Measurements from ENCODE around the gene MIPOL1. TPM values are rescaled to one million over a fixed set of nuclear protein-coding genes. Genes with fewer than 3 reads are reported as not detected.
A peak's percentile ranks its signal among the peaks of the same experiment; 100 is the strongest.

Gene MIPOL1
- total and polyA plus RNA-seq, 2 donors from 2014 or later: 4.4 to 14.8 TPM

GRCh38 chr14:37580146-37580545, 382.4 kb downstream of the MIPOL1 start:
- Histone ChIP-seq H3K4me3 (ENCODE audit: low read length in 3 of 3) (no peak overlapping the region), H3K9ac (ENCODE audit: low read length in 3 of 3) (no peak overlapping the region), H3K9me3 (ENCODE audit: control insufficient read depth in 2 of 3, insufficient read depth in 1 of 3, low read length in 3 of 3) (no peaks in the 10 kb centered on the region), H3K4me1 (ENCODE audit: control insufficient read depth in 2 of 3, insufficient read depth in 2 of 3, low read depth in 1 of 3, low read length in 3 of 3) (peaks cover 0 to 4% (median 0%) of the 10 kb centered on the region in 3 donors), H3K27ac (ENCODE audit: low read depth in 2 of 2, low read length in 2 of 2) (no peak overlapping the region), H3K36me3 (ENCODE audit: control insufficient read depth in 2 of 3, insufficient read depth in 3 of 3, low read length in 3 of 3) (no peaks in the 10 kb centered on the region), H3K27me3 (ENCODE audit: control insufficient read depth, insufficient read depth, low read length) (peaks cover 20% of the 10 kb centered on the region)
- FAIRE-seq: no peak
- DNase-seq: no peak
- intact Hi-C loops (cut with DNase I): no loop called here
- no peak for TF ChIP-seq CTCF (IDR thresholded peaks at IDR 0.05; ENCODE audit: borderline replicate concordance, extremely low read depth, insufficient read depth)

GRCh38 chr14:37583358-37584210, 385.8 kb downstream of the MIPOL1 start:
- Histone ChIP-seq H3K27me3 (ENCODE audit: control insufficient read depth, insufficient read depth, low read length) (peaks cover 49% of the 10 kb centered on the region), H3K4me3 (ENCODE audit: low read length in 3 of 3) (no peak overlapping the region), H3K36me3 (ENCODE audit: control insufficient read depth in 2 of 3, insufficient read depth in 3 of 3, low read length in 3 of 3) (no peaks in the 10 kb centered on the region), H3K9me3 (ENCODE audit: control insufficient read depth in 2 of 3, insufficient read depth in 1 of 3, low read length in 3 of 3) (no peaks in the 10 kb centered on the region), H3K27ac (ENCODE audit: low read depth in 2 of 2, low read length in 2 of 2) (no peak overlapping the region), H3K9ac (ENCODE audit: low read length in 3 of 3) (no peak overlapping the region), H3K4me1 (ENCODE audit: control insufficient read depth in 2 of 3, insufficient read depth in 2 of 3, low read depth in 1 of 3, low read length in 3 of 3) (peaks cover 0 to 4% (median 0%) of the 10 kb centered on the region in 3 donors)
- intact Hi-C loops (cut with DNase I): no loop called here
- DNase-seq (peak in 4 of 5 donors; percentile 13 to 68 (median 48)), FAIRE-seq (no peak)
- TF ChIP-seq CTCF (IDR thresholded peaks at IDR 0.05; ENCODE audit: borderline replicate concordance, extremely low read depth, insufficient read depth): no peak

GRCh38 chr14:37584211-37585100, 386.7 kb downstream of the MIPOL1 start:
- Histone ChIP-seq H3K4me3 (ENCODE audit: low read length in 3 of 3) (no peak overlapping the region), H3K9ac (ENCODE audit: low read length in 3 of 3) (no peak overlapping the region), H3K9me3 (ENCODE audit: control insufficient read depth in 2 of 3, insufficient read depth in 1 of 3, low read length in 3 of 3) (no peaks in the 10 kb centered on the region), H3K27me3 (ENCODE audit: control insufficient read depth, insufficient read depth, low read length) (peaks cover 58% of the 10 kb centered on the region), H3K36me3 (ENCODE audit: control insufficient read depth in 2 of 3, insufficient read depth in 3 of 3, low read length in 3 of 3) (no peaks in the 10 kb centered on the region), H3K4me1 (ENCODE audit: control insufficient read depth in 2 of 3, insufficient read depth in 2 of 3, low read depth in 1 of 3, low read length in 3 of 3) (peaks cover 0 to 4% (median 0%) of the 10 kb centered on the region in 3 donors), H3K27ac (ENCODE audit: low read depth in 2 of 2, low read length in 2 of 2) (no peak overlapping the region)
- DNase-seq: peak in 4 of 5 donors; percentile 27 to 60 (median 50)
- TF ChIP-seq CTCF (IDR thresholded peaks at IDR 0.05; ENCODE audit: borderline replicate concordance, extremely low read depth, insufficient read depth): no peak
- intact Hi-C loops (cut with DNase I): no loop called here
- FAIRE-seq: no peak
